GM18502 (cell line): ENCODE results near the gene DBP.
"Not testable (repeated sequence)": the region's sequence is repeated elsewhere in the genome, so short reads cannot be mapped to it uniquely, and the experiment has no call there.

ENCODE experiments used
- ATAC-seq: cut with Tn5 transposase; IDR thresholded peaks from one replicate; pipeline ENCODE4 v1.9.1; 2021; ENCODE audit warnings: mild to moderate bottlenecking; ENCODE audit not compliant: unreplicated experiment, poor library complexity

Gene DBP

GRCh38 chr19:48644355-48644754 is 7.2 kb upstream of the DBP start:
- no peak for ATAC-seq

DNA sequence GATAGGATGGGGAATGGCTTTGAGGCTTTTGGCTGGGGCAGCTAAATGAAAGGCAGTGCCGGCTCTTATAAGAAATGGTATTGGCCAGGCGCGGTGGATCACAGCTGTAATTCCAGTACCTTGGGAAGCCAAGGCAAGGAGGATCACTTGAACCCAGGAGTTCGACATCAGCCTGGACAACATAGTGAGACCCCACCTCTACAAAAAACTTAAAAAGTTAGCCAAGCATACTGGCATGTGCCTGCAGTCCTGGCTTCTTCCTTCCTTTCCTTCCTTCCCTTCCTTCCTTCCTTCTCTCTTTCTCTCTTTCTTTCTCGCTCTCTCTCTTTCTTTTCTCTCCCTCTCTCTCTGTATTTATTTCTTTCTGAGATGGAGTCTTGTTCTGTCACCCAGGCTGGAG is 5.7 kb upstream of the DBP start:
- ATAC-seq, result no peak

DNA sequence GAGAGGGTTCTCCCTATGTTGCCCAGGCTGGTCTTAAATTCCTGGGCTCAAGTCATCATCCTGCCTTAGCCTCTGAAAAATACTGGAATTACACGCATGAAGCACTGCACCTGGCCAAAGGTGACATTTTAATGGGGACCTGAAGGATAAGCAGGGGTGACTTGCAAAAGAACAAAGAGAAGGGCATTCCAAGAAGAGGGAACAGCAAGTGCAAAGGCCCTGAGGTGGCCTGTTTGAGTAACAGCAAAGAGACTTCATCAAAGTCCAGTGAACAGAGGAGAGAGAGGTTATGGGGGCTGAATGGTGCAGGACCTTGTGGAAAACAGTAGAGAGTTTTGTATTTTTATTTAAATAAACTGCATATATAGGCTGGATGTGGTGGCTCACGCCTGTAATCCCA is 4.7 kb upstream of the DBP start:
- ATAC-seq, result no peak

- no peak for ATAC-seq
These were observed 2.5 kb upstream of the DBP start for GRCh38 chr19:48639483-48640375.

GRCh38 chr19:48638831-48639381 is 1.7 kb upstream of the DBP start:
- no peak for ATAC-seq

GRCh38 chr19:48637948-48638830 is 1.0 kb upstream of the DBP start:
- peak; percentile 22 for ATAC-seq

DNA sequence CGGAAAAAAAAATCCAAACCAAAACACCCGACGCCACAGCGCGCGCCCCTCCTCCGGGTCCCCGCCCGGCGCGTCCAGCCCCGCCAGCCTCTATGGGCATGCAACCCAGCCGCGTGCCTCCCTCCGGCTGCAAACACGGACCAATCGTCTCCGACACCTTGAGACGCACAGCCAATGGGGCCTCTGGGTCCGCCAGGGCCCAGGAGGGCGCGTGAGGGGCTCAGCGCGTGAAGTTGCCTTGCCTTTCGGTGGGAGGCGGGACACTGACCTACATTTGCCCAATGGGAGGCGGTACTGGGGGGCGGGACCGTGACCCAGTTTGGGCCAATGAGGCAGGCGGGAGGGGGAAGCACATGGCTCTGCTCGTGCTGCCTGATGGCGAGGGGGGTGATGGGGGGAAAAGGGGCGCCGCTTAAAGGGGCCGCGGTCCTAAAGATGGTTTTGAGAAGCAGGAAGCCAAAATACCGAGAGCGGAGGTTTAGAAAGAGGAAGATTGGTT is 319 bp upstream of the DBP start:
- ATAC-seq, result peak; percentile 68

DNA sequence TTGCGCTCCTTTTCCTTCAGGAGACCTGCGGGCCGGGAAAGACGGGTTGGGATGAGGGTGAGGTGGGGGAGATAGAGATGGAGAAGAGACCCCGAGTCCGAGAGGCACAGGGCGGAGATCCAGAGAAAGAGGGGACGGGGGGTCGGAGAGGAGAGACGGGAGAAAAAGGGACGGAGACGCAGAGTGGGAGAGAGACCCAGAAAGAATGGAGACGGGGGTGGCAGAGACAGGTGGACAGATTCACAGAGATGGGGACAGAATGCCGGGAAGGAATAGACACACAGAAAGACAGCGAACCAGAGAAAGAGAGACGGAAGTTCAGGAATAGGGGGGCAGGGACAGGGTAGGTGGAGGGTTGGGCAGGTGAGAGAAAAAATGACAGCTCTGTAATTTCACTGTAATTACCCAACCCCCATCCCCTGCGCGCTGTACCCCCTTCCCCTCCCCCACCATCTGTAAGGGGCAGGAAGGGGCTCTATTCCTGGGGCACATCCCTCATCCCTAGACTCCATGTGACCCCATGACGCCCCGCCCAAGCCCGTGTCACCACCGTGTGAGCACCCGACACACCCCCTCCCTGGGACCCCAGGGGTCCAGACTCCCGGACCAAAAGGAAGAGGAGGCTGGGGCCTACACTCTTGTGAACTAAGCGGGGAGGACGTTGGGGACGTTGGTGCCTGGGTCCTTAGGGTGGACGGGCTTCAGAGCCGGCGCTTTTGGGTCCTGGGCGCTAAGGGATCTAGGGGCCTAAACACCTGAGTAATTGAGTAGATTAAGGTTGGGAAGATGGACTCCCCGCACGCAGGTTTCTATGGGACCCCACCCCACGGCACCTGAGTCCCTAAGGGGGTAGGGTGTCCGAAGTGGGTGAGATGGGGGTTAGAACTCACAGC is 967 bp downstream of the DBP start:
- ATAC-seq, result no peak

DNA sequence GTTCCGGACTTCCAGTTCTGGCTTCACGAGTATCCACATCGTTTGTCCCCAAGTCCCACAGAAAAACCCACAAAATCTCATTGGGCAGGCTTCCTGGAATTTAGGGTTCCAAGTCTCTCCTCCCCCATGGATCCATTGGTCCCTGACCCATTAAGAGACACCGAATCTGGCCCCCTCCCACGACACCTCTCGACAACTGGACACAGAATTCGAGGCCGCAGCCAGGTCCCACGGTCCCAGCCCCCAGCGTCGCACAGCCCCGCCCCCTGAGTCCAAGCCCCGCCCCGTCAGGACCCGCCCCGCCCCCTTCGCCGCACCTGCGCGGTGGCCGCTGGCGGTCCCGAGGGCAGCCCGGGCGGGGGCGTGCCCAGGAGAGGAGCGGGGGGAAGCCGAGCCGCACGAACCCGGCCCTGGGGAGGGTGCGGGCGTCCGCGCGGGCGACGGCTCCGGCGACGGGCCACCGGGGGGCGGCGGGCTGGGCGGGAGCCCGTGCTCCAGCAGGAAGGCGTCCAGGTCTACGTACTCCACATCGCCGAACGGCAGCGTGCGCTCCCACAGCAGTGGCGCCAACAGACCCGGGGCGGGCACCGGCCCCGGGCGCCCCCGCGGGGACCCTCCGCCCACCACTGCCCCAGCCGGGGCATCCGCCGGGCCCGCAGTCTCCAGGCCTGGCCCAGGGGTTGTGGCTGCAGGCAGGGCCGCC is 1.8 kb downstream of the DBP start:
- no peak for ATAC-seq

DNA sequence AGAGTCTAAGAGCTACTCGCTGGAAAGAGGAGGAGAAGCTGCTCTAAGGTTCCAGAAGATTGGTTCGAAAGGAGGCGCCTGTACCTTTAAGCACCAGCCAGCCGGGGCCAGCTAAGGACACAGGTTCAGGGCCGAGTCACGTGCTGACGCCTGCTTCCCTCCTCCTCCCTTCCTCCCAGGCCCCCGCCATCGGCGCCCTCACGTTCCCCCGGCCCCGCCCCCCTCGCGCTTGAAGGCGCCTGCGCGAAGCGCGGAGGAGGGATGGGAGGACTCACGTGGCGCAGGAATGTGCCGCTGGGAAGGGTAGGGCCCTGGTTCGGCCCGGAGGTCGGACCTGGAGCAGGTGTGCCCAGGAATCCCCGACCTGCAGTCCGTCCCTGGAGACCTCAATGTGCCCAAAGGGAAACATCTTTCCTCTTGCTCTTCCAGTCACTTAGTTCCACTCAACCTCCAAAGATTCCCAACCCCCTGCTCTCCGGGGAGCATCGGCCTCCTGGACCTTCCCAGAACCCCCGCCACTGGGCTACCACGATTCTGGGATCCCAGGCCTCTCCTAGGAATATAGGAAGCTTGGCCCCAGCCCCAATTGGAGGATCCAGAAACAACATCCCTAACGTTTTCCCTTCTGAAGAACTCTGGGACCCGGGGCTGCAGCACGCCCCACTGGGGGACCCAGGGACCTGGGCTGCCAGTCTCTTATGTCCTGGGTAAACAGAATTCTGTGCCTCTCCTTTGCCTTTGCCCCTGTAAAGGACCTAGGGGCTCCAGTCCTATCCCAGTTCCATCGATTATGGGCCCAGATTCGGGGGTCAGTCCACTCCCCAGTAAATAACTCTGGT is 2.5 kb downstream of the DBP start:
- peak; percentile 39 for ATAC-seq

GRCh38 chr19:48634036-48634342 is 3.2 kb downstream of the DBP start:
- no peak for ATAC-seq

GRCh38 chr19:48633148-48634035 is 3.8 kb downstream of the DBP start:
- no peak for ATAC-seq

- ATAC-seq, result no peak
These were observed 4.5 kb downstream of the DBP start for GRCh38 chr19:48632692-48633147.

DNA sequence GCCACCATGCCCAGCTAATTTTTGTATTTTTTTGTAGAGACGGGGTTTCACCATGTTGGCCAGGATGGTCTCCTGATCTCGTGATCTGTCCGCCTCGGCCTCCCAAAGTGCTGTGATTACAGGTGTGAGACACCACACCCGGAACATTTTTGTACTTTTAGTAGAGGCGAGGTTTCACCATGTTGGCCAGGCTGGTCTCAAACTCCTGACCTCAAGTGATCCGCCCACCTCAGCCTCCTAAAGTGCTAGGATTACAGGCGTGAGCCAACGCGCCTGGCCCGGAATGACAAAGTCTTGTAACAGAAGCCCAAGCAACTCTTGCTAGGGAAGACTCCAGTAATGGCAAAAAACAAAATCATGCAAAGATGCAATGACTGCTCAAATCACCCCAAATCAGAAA is 4.9 kb downstream of the DBP start:
- not testable (repeated sequence) for ATAC-seq

DNA sequence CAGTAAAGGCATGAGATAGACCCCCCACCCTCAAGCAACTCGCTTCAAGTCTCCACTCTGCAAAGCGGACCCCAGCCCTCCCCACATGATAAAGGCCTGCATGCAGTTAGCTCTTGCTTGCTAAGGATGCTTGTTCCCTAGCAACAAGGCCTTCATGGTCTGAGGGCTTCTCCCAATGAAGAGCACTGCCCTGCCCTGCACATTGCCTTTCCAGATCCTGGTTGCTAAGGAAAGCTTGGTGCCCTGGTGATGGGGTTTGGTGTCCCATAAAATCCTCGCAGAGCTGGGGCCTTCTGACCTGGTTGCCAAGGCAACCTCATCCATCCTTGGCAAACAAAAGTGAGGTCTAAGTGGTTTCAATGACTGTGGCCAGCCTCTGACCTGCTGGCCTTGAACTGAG is 6.0 kb downstream of the DBP start:
- ATAC-seq, result no peak

DNA sequence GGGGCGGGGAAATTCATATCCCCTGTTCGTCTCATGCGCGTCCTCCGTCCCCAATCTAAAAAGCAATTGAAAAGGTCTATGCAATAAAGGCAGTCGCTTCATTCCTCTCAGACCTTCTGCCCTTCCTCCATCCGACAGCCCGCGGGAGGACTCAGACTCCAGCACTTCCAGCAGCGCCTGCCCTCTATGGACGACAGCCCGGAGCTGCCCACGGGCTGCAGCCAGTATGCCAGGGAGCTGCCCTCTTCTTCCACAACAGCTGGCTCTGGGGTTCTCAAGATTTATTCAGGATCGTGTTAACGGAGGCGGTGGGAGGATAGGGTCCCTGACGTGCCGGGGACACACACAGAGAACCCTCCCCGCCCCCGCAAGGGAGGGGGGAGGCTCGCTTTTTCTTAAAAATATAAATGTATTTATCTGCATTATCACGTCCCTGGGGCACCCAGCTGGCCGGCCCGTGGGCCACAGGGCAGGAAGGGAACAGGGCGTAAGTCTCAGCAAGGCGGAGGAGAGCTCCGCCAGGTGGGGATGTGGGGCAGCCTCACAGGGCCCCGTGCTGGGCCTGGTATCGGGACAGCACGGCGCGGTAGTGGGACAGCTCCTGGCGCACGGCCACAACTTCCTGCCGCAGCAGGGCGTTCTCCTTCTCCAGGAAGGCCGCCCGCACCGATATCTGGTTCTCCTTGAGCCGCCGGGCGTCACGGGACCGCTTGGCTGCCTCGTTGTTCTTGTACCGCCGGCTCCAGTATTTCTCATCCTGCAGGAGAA is 6.7 kb downstream of the DBP start:
- ATAC-seq, result no peak
